ENCODE data around the gene DEPDC1B. TPM values are rescaled to one million over a fixed set of nuclear protein-coding genes. Genes with fewer than 3 reads are reported as not detected.
A peak's percentile ranks its signal among the peaks of the same experiment; 100 is the strongest.

The DEPDC1B gene
- total and polyA plus RNA-seq, 3 experiments from 2014 or later: 0.85 to 14.7 (median 11.3) TPM

GRCh38 chr5:60710362-60710761 is 10.4 kb upstream of the DEPDC1B start:
- DNase-seq: no peak
- no peak overlapping the region for H3K4me3 ChIP-seq (ENCODE audit: low read length)
- Mint-ChIP-seq H3K4me3 (no peak overlapping the region), H3K36me3 (peaks cover 0 to 6% (median 0%) of the 10 kb centered on the region in 3 donors), H3K9me3 (peaks cover 0 to 11% (median 8%) of the 10 kb centered on the region in 5 donors), H3K27ac (no peak overlapping the region), H3K4me1 (no peaks in the 10 kb centered on the region), H3K27me3 (peaks cover 11 to 27% of the 10 kb centered on the region in 2 donors)
- H3K27me3 ChIP-seq (ENCODE audit: insufficient read depth, low read length, poor library complexity, severe bottlenecking): no peaks in the 10 kb centered on the region
- H3K36me3 ChIP-seq (ENCODE audit: insufficient read depth, low read length): no peaks in the 10 kb centered on the region
- ChIA-PET POLR2A (no interaction called here), CTCF (interaction anchor here (0.7 kb wide), 1 partner anchor 10 kb away, joined by 3 read pairs; the partner anchor contains the start of gene DEPDC1B)
- no peaks in the 10 kb centered on the region for H3K9me3 ChIP-seq (ENCODE audit: low read length)
- no peak overlapping the region for H3K27ac ChIP-seq (ENCODE audit: low read depth, low read length)
- no peaks in the 10 kb centered on the region for H3K4me1 ChIP-seq (ENCODE audit: insufficient read depth, low read length)

- H3K27ac Mint-ChIP-seq: no peak overlapping the region
- Histone ChIP-seq H3K36me3 (ENCODE audit: insufficient read depth, low read length) (no peaks in the 10 kb centered on the region), H3K27me3 (ENCODE audit: insufficient read depth, low read length, poor library complexity, severe bottlenecking) (no peaks in the 10 kb centered on the region), H3K4me3 (ENCODE audit: low read length) (no peak overlapping the region), H3K27ac (ENCODE audit: low read depth, low read length) (no peak overlapping the region), H3K4me1 (ENCODE audit: insufficient read depth, low read length) (peaks cover 11% of the 10 kb centered on the region), H3K9me3 (ENCODE audit: low read length) (no peaks in the 10 kb centered on the region)
- H3K36me3 Mint-ChIP-seq: peaks cover 0 to 2% (median 0%) of the 10 kb centered on the region in 3 donors
- H3K4me1 Mint-ChIP-seq: peaks cover 12 to 17% (median 16%) of the 10 kb centered on the region in 3 donors
- no peak for DNase-seq
- POLR2A ChIA-PET: no interaction called here
- H3K27me3 Mint-ChIP-seq: no peaks in the 10 kb centered on the region
- no peak overlapping the region for H3K4me3 Mint-ChIP-seq
- CTCF ChIA-PET: no interaction called here
- H3K9me3 Mint-ChIP-seq: no peaks in the 10 kb centered on the region
These were observed 5.2 kb upstream of the DEPDC1B start for GRCh38 chr5:60705144-60705543.

- Mint-ChIP-seq H3K27ac (no peak overlapping the region), H3K4me3 (peak overlapping the region in 1 of 7 donors; percentile 24), H3K36me3 (peaks cover 0 to 2% (median 0%) of the 10 kb centered on the region in 3 donors), H3K4me1 (peaks cover 14 to 23% (median 20%) of the 10 kb centered on the region in 3 donors), H3K27me3 (no peaks in the 10 kb centered on the region), H3K9me3 (no peaks in the 10 kb centered on the region)
- H3K27me3 ChIP-seq (ENCODE audit: insufficient read depth, low read length, poor library complexity, severe bottlenecking): no peaks in the 10 kb centered on the region
- POLR2A ChIA-PET: no interaction called here
- CTCF ChIA-PET: interaction anchor here (1.6 kb wide), 1 partner anchor 11 kb away, joined by 3 read pairs; no protein-coding TSS in a partner anchor
- no peak overlapping the region for H3K4me3 ChIP-seq (ENCODE audit: low read length)
- H3K4me1 ChIP-seq (ENCODE audit: insufficient read depth, low read length): peaks cover 18% of the 10 kb centered on the region
- H3K9me3 ChIP-seq (ENCODE audit: low read length): no peaks in the 10 kb centered on the region
- no peaks in the 10 kb centered on the region for H3K36me3 ChIP-seq (ENCODE audit: insufficient read depth, low read length)
- DNase-seq: no peak
- H3K27ac ChIP-seq (ENCODE audit: low read depth, low read length): no peak overlapping the region
These were observed 4.0 kb upstream of the DEPDC1B start for GRCh38 chr5:60703944-60704343.

- H3K27me3 ChIP-seq (ENCODE audit: insufficient read depth, low read length, poor library complexity, severe bottlenecking): no peaks in the 10 kb centered on the region
- no peak overlapping the region for H3K4me3 ChIP-seq (ENCODE audit: low read length)
- H3K4me1 ChIP-seq (ENCODE audit: insufficient read depth, low read length): peaks cover 19% of the 10 kb centered on the region
- no peaks in the 10 kb centered on the region for H3K36me3 ChIP-seq (ENCODE audit: insufficient read depth, low read length)
- peak overlapping the region in 6 of 7 donors; percentile 15 to 90 (median 58) for H3K4me3 Mint-ChIP-seq
- DNase-seq: no peak
- H3K27me3 Mint-ChIP-seq: peaks cover 0 to 5% of the 10 kb centered on the region in 2 donors
- H3K36me3 Mint-ChIP-seq: peaks cover 0 to 2% (median 0%) of the 10 kb centered on the region in 3 donors
- H3K27ac Mint-ChIP-seq: peak overlapping the region in 3 of 8 donors; percentile 2 to 71 (median 30)
- H3K9me3 Mint-ChIP-seq: no peaks in the 10 kb centered on the region
- peaks cover 16 to 29% (median 29%) of the 10 kb centered on the region in 3 donors for H3K4me1 Mint-ChIP-seq
- no peaks in the 10 kb centered on the region for H3K9me3 ChIP-seq (ENCODE audit: low read length)
- ChIA-PET POLR2A (no interaction called here), CTCF (interaction anchor here (0.9 kb wide), 1 partner anchor 8 kb away, joined by 3 read pairs; no protein-coding TSS in a partner anchor)
- no peak overlapping the region for H3K27ac ChIP-seq (ENCODE audit: low read depth, low read length)
These were observed 1.5 kb upstream of the DEPDC1B start for GRCh38 chr5:60701321-60701968.

- Mint-ChIP-seq H3K9me3 (no peaks in the 10 kb centered on the region), H3K36me3 (peaks cover 0 to 2% (median 0%) of the 10 kb centered on the region in 3 donors), H3K4me1 (peaks cover 16 to 29% (median 29%) of the 10 kb centered on the region in 3 donors), H3K27ac (peak overlapping the region; percentile 1 to 97 (median 90)), H3K4me3 (peak overlapping the region; percentile 90 to 97 (median 93)), H3K27me3 (peaks cover 0 to 5% of the 10 kb centered on the region in 2 donors)
- no peaks in the 10 kb centered on the region for H3K27me3 ChIP-seq (ENCODE audit: insufficient read depth, low read length, poor library complexity, severe bottlenecking)
- DNase-seq: no peak
- ChIA-PET POLR2A (no interaction called here), CTCF (interaction anchor here (0.7 to 2.0 kb wide), 7 partner anchors 9 to 25 kb away, joined by 3 to 6 read pairs (median 4); no protein-coding TSS in a partner anchor)
- peak overlapping the region; percentile 82 for H3K4me3 ChIP-seq (ENCODE audit: low read length)
- H3K27ac ChIP-seq (ENCODE audit: low read depth, low read length): peak overlapping the region; percentile 74
- no peaks in the 10 kb centered on the region for H3K9me3 ChIP-seq (ENCODE audit: low read length)
- peaks cover 19% of the 10 kb centered on the region for H3K4me1 ChIP-seq (ENCODE audit: insufficient read depth, low read length)
- H3K36me3 ChIP-seq (ENCODE audit: insufficient read depth, low read length): no peaks in the 10 kb centered on the region
These were observed 421 bp upstream of the DEPDC1B start for GRCh38 chr5:60700416-60700757.

GRCh38 chr5:60699288-60699608 is 718 bp downstream of the DEPDC1B start:
- CTCF ChIA-PET: interaction anchor here (1.2 to 2.0 kb wide), 7 partner anchors 11 to 30 kb away, joined by 3 to 6 read pairs (median 5); no protein-coding TSS in a partner anchor
- peak overlapping the region; percentile 74 for H3K27ac ChIP-seq (ENCODE audit: low read depth, low read length)

GRCh38 chr5:60698336-60698735 is 1.6 kb downstream of the DEPDC1B start:
- H3K27ac Mint-ChIP-seq: peak overlapping the region in 1 of 8 donors; percentile 31
- no peak for DNase-seq
- H3K4me3 ChIP-seq (ENCODE audit: low read length): no peak overlapping the region
- ChIA-PET POLR2A (no interaction called here), CTCF (interaction anchor here (1.3 kb wide), 1 partner anchor 29 kb away, joined by 5 read pairs; no protein-coding TSS in a partner anchor)
- H3K4me3 Mint-ChIP-seq: peak overlapping the region; percentile 21 to 97 (median 81)
- peaks cover 16 to 29% (median 29%) of the 10 kb centered on the region in 3 donors for H3K4me1 Mint-ChIP-seq
- no peaks in the 10 kb centered on the region for H3K36me3 ChIP-seq (ENCODE audit: insufficient read depth, low read length)
- H3K9me3 ChIP-seq (ENCODE audit: low read length): no peaks in the 10 kb centered on the region
- H3K27ac ChIP-seq (ENCODE audit: low read depth, low read length): no peak overlapping the region
- H3K27me3 Mint-ChIP-seq: peaks cover 0 to 5% of the 10 kb centered on the region in 2 donors
- H3K36me3 Mint-ChIP-seq: peaks cover 0 to 2% (median 0%) of the 10 kb centered on the region in 3 donors
- H3K27me3 ChIP-seq (ENCODE audit: insufficient read depth, low read length, poor library complexity, severe bottlenecking): no peaks in the 10 kb centered on the region
- peaks cover 19% of the 10 kb centered on the region for H3K4me1 ChIP-seq (ENCODE audit: insufficient read depth, low read length)
- H3K9me3 Mint-ChIP-seq: no peaks in the 10 kb centered on the region

More at GRCh38 chr5:60699288-60699608, 718 bp downstream of the DEPDC1B start:
- peak overlapping the region; percentile 90 to 97 (median 93) for H3K4me3 Mint-ChIP-seq
- no peaks in the 10 kb centered on the region for H3K9me3 Mint-ChIP-seq
- no peaks in the 10 kb centered on the region for H3K36me3 ChIP-seq (ENCODE audit: insufficient read depth, low read length)
- H3K27me3 ChIP-seq (ENCODE audit: insufficient read depth, low read length, poor library complexity, severe bottlenecking): no peaks in the 10 kb centered on the region
- peaks cover 0 to 2% (median 0%) of the 10 kb centered on the region in 3 donors for H3K36me3 Mint-ChIP-seq
- H3K4me1 ChIP-seq (ENCODE audit: insufficient read depth, low read length): peaks cover 19% of the 10 kb centered on the region
- peak overlapping the region; percentile 1 to 97 (median 72) for H3K27ac Mint-ChIP-seq
- peak overlapping the region; percentile 82 for H3K4me3 ChIP-seq (ENCODE audit: low read length)
- H3K4me1 Mint-ChIP-seq: peaks cover 16 to 29% (median 29%) of the 10 kb centered on the region in 3 donors
- no peaks in the 10 kb centered on the region for H3K9me3 ChIP-seq (ENCODE audit: low read length)
- no peak for DNase-seq
- POLR2A ChIA-PET: interaction anchor here (0.8 kb wide), 1 partner anchor 632 kb away, joined by 3 read pairs; the partner anchor contains the start of gene ZSWIM6
- H3K27me3 Mint-ChIP-seq: peaks cover 0 to 5% of the 10 kb centered on the region in 2 donors

GRCh38 chr5:60690326-60690725 is 9.6 kb downstream of the DEPDC1B start:
- Mint-ChIP-seq H3K27me3 (no peaks in the 10 kb centered on the region), H3K36me3 (no peaks in the 10 kb centered on the region), H3K4me1 (peaks cover 0 to 5% (median 0%) of the 10 kb centered on the region in 3 donors), H3K9me3 (no peaks in the 10 kb centered on the region), H3K27ac (no peak overlapping the region), H3K4me3 (no peak overlapping the region)
- H3K27me3 ChIP-seq (ENCODE audit: insufficient read depth, low read length, poor library complexity, severe bottlenecking): no peaks in the 10 kb centered on the region
- no peak overlapping the region for H3K4me3 ChIP-seq (ENCODE audit: low read length)
- DNase-seq: no peak
- CTCF ChIA-PET: no interaction called here
- POLR2A ChIA-PET: no interaction called here
- H3K27ac ChIP-seq (ENCODE audit: low read depth, low read length): no peak overlapping the region
- no peaks in the 10 kb centered on the region for H3K4me1 ChIP-seq (ENCODE audit: insufficient read depth, low read length)
- H3K9me3 ChIP-seq (ENCODE audit: low read length): no peaks in the 10 kb centered on the region
- no peaks in the 10 kb centered on the region for H3K36me3 ChIP-seq (ENCODE audit: insufficient read depth, low read length)
